ENCODE data around the gene SF3A2.

The SF3A2 gene

GRCh38 chr19:2229103-2230032, 7.3 kb upstream of the SF3A2 start:
- no peak overlapping the region for H3K4me3 ChIP-seq (ENCODE audit: low read depth, low read length)
- TF ChIP-seq HIC1 (tag by site-specific recombination; IDR thresholded peaks at IDR 0.05) (peak; percentile 44; the same call in 1 of the 2 replicates), ZNF398 (tag by site-specific recombination; IDR thresholded peaks at IDR 0.05) (no peak)
- H3K27ac ChIP-seq (ENCODE audit: extremely low read depth, low read depth, low read length), result no peak overlapping the region
- ChIA-PET CTCF (no interaction called here), POLR2A (interaction anchor here (0.5 kb wide), 1 partner anchor 87 kb away, joined by 3 read pairs; no protein-coding TSS in a partner anchor)
- no peaks in the 10 kb centered on the region for H3K9me3 ChIP-seq (ENCODE audit: control insufficient read depth, insufficient read depth, low read depth, low read length)
- peaks cover 2 to 85% of the 10 kb centered on the region in 2 experiments; a peak in 2 of 3 replicates for H3K36me3 ChIP-seq (ENCODE audit: control insufficient read depth in 2 of 2, insufficient read depth in 1 of 2, low read length in 2 of 2)
- no peaks in the 10 kb centered on the region for H3K4me1 ChIP-seq (ENCODE audit: control insufficient read depth, insufficient read depth, low read length)

- H3K4me1 ChIP-seq (ENCODE audit: control insufficient read depth, insufficient read depth, low read length), result no peaks in the 10 kb centered on the region
- H3K9me3 ChIP-seq (ENCODE audit: control insufficient read depth, insufficient read depth, low read depth, low read length), result no peaks in the 10 kb centered on the region
- TF ChIP-seq ZNF514 (tag by site-specific recombination; IDR thresholded peaks at IDR 0.05), result no peak
- H3K27ac ChIP-seq (ENCODE audit: extremely low read depth, low read depth, low read length), result no peak overlapping the region
- CTCF ChIA-PET, result interaction anchor here (0.9 to 1.6 kb wide), 2 partner anchors 23 to 32 kb away, joined by 3 read pairs; no protein-coding TSS in a partner anchor
- H3K36me3 ChIP-seq (ENCODE audit: control insufficient read depth in 2 of 2, insufficient read depth in 1 of 2, low read length in 2 of 2), result peaks cover 4 to 80% of the 10 kb centered on the region in 2 experiments; a peak in 2 of 3 replicates
- POLR2A ChIA-PET, result interaction anchor here (0.7 kb wide), 1 partner anchor 98 kb away, joined by 3 read pairs; no protein-coding TSS in a partner anchor
- H3K4me3 ChIP-seq (ENCODE audit: low read depth, low read length), result no peak overlapping the region
Observed at GRCh38 chr19:2230033-2230531, 6.5 kb upstream of the SF3A2 start.

- ChIA-PET CTCF (interaction anchor here (0.6 to 1.6 kb wide), 5 partner anchors 22 to 380 kb away, joined by 3 read pairs; no protein-coding TSS in a partner anchor), POLR2A (interaction anchor here (0.5 to 1.3 kb wide), 6 partner anchors 8 to 555 kb away, joined by 3 to 7 read pairs (median 4); no protein-coding TSS in a partner anchor)
- Histone ChIP-seq H3K9me3 (ENCODE audit: control insufficient read depth, insufficient read depth, low read depth, low read length) (no peaks in the 10 kb centered on the region), H3K36me3 (ENCODE audit: control insufficient read depth in 2 of 2, insufficient read depth in 1 of 2, low read length in 2 of 2) (peaks cover 4 to 71% of the 10 kb centered on the region in 2 experiments; a peak in 2 of 3 replicates), H3K27ac (ENCODE audit: extremely low read depth, low read depth, low read length) (peak overlapping the region; percentile 11; the same call in 1 of the 2 replicates), H3K4me3 (ENCODE audit: low read depth, low read length) (no peak overlapping the region), H3K4me1 (ENCODE audit: control insufficient read depth, insufficient read depth, low read length) (no peaks in the 10 kb centered on the region)
- TF ChIP-seq ZNF501 (tag by site-specific recombination; IDR thresholded peaks at IDR 0.05) (no peak), KLF17 (tag by site-specific recombination; IDR thresholded peaks at IDR 0.05) (peak; percentile 84), ZNF513 (tag by site-specific recombination; IDR thresholded peaks at IDR 0.05) (no peak), ZSCAN16 (tag by site-specific recombination; IDR thresholded peaks at IDR 0.05) (no peak), ZSCAN5A (tag by site-specific recombination; IDR thresholded peaks at IDR 0.05) (no peak), ZBTB21 (tag by site-specific recombination; IDR thresholded peaks at IDR 0.05) (no peak), YY2 (tag by site-specific recombination; IDR thresholded peaks at IDR 0.05) (no peak), ZSCAN4 (tag by site-specific recombination; IDR thresholded peaks at IDR 0.05) (no peak), PATZ1 (tag by site-specific recombination; IDR thresholded peaks at IDR 0.05) (peak; percentile 30)
Observed at GRCh38 chr19:2230807-2231533, 5.7 kb upstream of the SF3A2 start.
